Sigmoid colon (tissue), 4 donors: ENCODE results near the gene TSPO.

Experiments
- EP300 ChIP-seq, 4 donors: sonication (generic); formaldehyde crosslinking; IDR thresholded peaks; one replicate each; pipeline ENCODE4 v1.6.1; 2017; ENCODE audit warnings: antibody characterized with exemption in 4 of 4
- POLR2A ChIP-seq, 2 donors: fragments of 450-650 bp; IDR thresholded peaks; one replicate each; pipeline ENCODE4 v1.6.1; 2016; ENCODE audit warnings: antibody characterized with exemption in 2 of 2, mild to moderate bottlenecking in 2 of 2, moderate library complexity in 2 of 2
- POLR2AphosphoS5 ChIP-seq, 4 donors: sonication (generic); formaldehyde crosslinking; IDR thresholded peaks; one replicate each; pipeline ENCODE4 v1.6.1; 2017; ENCODE audit warnings: antibody characterized with exemption in 4 of 4
- TF ChIP-seq, protein P1 (sequence below), 4 experiments: fragments of 450-650 bp in 3 of 4; fragments of 200-600 bp in 1 of 4; IDR thresholded peaks; one replicate each; pipeline ENCODE4 v1.5.1; 2016 to 2019; ENCODE audit warnings: antibody characterized with exemption in 4 of 4, mild to moderate bottlenecking in 3 of 4, moderate library complexity in 2 of 4

DNA sequence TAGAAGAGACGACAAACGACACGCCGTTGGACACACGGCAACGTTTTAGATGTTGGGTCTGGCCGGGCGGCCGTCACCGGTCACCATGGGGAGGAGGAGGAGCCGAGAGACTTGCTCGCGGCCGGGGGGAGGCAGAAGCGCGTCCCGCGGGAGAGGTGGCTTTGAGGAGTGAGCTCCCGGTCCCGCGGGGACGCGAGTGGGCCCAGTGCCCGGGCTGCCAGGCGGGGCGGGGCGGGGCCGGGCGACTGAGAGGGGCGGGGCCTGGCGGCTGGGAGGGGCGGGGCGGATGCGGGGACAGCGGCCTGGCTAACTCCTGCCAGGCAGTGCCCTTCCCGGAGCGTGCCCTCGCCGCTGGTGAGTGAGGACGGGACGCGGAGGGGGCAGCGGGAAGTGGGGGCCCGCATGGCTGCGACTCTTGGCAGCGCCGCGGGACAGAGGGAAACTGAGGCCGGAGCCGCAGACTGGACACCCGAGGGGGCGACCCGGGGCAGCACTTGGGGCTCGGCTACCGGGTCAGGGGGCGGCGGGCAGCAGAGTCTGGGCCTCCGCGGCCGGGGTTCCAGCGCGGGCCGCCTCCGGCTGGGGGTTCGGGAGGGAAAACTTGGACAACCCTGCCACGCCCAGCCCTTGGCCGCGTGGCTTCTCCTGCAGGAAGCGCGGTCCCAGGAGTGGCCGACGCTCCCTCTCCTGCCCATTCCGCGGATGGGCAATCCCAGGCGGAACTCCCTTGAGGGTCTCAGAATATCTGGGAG lies at the start of gene TSPO:
- TF ChIP-seq EP300 (IDR thresholded peaks at IDR 0.05) (no peak), POLR2AphosphoS5 (IDR thresholded peaks at IDR 0.05) (peak; percentile 35 to 73 (median 64)), POLR2A (IDR thresholded peaks at IDR 0.05) (peak in 1 of 2 donors; percentile 45)
- TF ChIP-seq, protein P1, sequence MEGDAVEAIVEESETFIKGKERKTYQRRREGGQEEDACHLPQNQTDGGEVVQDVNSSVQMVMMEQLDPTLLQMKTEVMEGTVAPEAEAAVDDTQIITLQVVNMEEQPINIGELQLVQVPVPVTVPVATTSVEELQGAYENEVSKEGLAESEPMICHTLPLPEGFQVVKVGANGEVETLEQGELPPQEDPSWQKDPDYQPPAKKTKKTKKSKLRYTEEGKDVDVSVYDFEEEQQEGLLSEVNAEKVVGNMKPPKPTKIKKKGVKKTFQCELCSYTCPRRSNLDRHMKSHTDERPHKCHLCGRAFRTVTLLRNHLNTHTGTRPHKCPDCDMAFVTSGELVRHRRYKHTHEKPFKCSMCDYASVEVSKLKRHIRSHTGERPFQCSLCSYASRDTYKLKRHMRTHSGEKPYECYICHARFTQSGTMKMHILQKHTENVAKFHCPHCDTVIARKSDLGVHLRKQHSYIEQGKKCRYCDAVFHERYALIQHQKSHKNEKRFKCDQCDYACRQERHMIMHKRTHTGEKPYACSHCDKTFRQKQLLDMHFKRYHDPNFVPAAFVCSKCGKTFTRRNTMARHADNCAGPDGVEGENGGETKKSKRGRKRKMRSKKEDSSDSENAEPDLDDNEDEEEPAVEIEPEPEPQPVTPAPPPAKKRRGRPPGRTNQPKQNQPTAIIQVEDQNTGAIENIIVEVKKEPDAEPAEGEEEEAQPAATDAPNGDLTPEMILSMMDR (IDR thresholded peaks at IDR 0.05) = no peak
